HK-2 (cell line): ENCODE measurements around the gene ZFP14.
"Not testable (repeated sequence)": the region's sequence is repeated elsewhere in the genome, so short reads cannot be mapped to it uniquely, and the experiment has no call there.

Experiments used
- DNase-seq: peaks from one replicate; pipeline ENCODE4 v3.0.0-alpha.2; 2018; ENCODE audit not compliant: unreplicated experiment

The ZFP14 gene

DNA sequence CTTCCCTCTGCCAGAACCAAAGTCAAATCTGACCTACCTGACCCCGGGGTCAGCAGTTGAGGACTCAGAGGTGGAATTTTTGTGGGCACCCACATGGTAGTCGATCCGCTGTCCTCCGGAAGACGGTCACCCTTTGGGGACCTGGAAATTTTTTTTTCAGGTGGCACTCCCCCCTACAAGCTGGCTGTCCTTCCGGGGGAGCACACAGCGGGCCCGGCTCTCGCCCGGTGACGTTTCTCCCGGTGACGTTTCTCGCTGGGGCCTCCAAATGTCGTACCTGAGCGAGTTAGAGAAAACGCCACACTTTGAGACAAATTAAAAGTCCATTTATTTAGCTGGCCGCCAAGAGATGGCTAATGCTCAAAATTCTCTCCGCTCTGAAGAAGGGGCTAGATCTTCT lies 48.8 kb downstream of the ZFP14 start:
- no peak for DNase-seq

DNA sequence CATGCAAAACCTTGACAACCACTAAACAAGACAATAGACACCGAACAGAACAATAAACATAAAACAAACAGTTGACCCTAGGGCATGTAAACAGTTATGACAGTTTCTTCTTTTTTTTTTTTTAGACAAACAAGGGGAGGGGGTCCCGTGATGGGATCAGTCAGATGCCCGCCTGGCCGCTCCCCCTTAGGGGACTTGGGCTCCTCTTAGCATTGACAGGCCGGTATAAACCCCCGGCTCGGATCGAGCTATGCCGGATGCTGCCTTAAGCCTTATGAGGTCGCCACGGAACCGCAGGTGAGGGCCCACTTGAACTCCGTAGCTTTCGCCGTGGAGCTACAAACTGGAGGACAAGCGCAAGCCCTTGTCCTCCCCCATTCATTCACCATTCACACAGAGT lies 49.5 kb downstream of the ZFP14 start:
- not testable (repeated sequence) for DNase-seq

DNA sequence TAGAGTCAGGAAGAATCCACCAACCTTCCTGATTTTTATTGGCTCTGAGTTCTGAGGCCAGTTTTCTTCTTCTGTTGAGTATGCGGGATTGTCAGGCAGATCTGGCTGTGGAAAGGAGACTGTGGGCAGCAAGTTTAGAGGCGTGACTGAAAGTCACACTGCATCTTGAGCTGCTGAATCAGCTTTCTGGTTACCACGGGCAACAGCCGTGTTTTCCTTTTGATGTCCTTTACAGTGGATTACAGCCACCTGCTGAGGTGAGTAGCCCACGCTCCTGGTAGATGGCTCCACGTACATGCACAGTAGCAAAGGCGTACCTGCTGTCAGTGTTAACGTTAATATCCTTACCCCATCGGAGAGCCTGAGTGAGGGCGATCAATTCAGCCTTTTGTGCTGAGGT lies 52.4 kb downstream of the ZFP14 start:
- DNase-seq: not testable (repeated sequence)

DNA sequence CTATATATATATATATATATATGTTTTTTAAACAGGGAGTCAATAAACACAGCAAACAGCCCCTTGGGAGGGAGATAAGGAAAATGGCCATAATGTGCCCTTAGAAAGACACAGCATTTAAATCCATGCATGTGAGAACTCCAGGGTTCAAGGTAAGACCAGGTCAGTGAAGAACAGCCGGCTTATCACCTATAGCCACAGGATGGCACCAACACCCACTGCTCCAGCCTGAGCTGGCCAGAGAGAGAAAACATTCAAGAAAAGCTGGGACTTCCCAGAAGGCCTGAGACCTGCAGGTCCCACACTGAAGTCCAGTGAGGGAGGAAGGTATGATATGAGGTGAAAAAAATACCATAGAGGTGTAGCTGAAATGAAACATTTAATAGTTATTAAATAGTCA lies 63.8 kb downstream of the ZFP14 start:
- not testable (repeated sequence) for DNase-seq

DNA sequence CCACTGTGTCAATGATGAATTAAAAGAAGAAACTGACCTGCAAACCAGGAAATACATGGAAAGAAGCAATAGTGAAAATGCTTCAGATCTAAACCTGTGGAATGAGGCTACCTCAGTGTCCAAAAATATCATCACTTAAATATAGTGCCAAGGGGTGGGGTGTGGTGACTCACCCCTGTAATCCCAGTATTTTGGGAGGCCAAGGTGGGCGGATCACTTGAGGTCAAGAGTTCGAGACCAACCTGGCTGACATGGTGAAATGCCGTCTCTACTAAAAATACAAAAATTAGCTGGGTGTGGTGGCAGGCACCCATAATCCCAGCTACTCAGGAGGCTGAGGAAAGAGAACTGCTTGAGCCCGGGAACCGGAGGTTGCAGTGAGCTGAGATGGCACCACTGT lies 64.9 kb downstream of the ZFP14 start:
- not testable (repeated sequence) for DNase-seq

DNA sequence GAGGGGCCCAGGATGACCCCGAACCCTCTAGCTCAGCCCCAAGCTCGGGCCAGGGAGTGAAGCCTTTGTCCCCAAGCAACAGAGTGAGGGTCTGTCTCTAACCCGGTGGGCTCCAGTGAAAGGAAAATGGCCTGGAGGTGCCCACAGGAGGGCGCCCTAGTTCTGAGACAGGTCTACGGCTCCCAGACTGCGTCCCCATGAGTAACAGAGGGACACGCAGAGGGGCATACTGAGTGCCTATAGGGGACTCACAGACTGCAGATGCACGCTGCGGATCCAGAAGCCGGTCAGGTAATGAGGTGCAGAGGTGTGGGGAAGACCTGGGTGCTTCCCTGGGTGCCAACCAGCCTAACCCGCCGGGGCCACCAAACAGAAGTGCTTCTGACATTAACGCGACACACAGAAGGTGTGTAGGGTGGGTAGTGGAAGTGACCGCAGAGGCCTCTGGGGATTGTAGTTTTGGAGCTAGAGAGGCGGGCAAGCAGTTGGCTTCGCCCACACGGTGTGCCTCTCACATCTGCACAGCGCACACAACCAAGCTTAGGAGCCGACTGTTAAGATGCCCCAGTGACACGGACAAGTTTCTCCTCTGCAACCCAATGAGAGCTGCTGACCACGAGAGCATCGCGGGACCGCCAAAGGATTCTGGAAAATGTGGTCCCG lies 67.8 kb downstream of the ZFP14 start:
- not testable (repeated sequence) for DNase-seq

DNA sequence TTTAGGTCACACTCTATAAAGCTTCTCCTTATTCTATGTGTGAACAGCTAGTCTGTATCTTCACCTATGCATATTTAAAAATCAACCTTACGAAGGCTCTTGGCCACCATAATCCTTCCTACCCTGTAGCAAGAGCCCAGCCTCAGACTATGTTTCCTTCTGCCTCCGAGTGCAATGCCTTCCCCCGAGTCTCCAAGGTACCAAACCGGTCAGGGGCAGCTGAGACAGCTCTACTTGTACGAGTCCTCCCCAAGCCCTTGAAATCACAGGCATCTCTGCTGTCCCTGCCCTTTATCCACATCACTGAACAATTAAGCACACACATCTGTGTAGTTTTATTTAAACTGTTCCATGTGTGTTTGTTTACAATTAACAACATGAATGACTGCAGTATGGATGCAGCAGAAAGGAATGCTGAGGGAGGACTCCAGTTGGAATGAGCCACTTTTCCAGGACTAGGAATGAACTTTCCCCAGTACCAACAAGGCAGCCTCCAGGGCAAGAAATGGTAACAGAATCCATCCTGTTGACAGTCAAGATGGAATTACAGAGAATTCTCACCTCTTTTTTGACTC lies 68.5 kb downstream of the ZFP14 start:
- DNase-seq: not testable (repeated sequence)

DNA sequence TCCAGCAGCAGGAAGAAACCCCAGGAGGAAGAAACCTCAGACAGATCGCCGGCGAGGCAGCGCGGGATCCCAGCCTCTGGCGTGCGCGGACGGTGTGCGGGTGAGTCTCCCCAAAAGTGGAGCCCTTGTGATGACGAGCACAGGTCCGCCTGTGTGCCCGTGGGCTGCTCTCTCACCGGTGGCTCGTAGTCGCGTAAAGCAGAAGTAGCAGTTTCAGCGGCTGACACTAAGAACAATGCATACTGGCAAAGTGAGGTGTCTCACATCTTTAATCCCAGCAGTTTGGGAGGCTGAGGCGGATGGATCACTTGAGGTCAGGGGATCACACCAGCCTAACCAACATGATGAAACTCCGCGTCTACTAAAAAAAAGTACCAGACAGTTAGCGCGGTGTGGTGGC lies 69.2 kb downstream of the ZFP14 start:
- not testable (repeated sequence) for DNase-seq

DNA sequence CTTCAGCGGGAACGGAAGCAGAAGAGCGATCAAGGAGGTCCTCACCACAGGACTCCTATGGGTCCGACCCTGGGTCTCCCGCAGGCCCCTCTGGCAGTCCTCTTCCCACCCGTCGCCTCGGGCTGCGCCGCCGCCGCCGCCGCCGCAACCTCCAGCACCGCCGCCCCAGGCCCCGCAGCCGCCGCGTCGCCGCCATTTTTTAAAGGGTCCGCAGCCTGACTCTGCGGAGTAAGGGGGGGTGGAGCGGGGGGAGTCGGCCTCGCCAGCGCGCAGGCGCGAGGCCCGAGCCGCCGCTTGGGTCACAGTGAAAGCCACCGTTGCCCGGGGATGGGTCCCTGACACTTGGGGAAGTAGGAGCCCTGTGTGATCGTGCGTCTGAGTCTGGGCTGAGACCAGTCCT lies 69.7 kb downstream of the ZFP14 start:
- not testable (repeated sequence) for DNase-seq

DNA sequence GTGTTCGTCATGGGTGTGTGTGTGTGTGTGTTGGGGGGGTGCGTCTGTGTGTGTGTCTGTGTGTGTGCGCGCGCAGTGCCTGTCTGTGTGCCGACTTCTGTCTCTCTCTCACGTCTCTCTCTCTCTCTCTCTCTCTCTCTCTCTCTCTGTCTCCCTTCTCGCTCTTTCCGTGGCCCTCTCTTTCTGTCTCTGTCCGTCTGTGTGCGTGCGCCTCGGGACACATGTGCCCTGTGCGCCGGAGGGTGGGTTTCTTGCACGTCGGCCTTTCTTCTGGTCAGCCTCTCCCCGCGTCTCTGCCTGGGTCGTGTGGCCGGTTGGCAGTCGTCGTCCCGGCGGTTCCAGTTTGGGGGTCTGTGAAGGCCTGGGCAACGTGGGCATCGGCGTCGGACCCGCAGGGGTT lies 86.7 kb downstream of the ZFP14 start:
- not testable (repeated sequence) for DNase-seq
